NCI-H446 (cell line): ENCODE measurements around the gene KAZN.
A peak's percentile ranks its signal among the peaks of the same experiment; 100 is the strongest.

ENCODE experiments used
- DNase-seq, 2 experiments: peaks; one replicate each; lab custom pipeline; 2025; lab: John Stamatoyannopoulos, UW

Gene KAZN

GRCh38 chr1:14957375-14958098, 359.1 kb downstream of the KAZN start:
- DNase-seq: no peak

DNA sequence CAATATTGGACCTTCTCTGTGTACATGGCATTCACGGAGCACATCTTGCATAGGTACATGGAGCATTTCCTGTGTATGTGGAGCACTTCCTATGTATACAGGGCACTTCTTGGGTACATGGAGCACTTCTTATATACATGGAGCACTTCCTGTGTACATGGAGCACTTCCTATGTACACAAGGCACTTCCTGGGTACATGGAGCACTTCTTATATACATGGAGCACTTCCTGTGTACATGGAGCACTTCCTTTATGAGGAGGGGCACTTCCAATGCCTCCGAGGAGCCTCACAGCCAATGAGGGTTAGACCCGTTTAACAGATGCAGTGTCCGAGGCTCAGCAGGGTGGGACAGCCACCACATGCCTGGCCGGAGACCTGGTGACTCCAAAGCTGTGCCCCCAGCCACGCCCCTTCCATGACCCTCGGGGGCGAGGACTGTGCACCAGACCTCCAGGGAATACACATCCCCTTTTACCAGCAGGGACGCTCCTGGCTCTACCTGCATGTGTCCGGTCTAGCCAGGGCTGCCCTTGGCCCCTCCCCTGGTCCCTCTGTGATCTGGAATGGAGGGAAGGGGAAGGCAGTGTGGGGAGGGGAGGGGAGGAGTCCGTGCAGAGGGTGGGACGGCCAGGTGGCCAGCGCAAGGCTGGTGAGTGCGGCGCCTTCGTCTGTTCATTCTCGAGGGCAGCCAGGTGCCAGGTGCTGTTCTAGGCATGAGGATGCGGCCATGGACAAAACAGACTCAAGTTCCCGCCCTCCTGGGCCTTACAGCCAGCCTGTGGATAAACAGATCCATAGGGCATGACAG, 360.0 kb downstream of the KAZN start:
- no peak for DNase-seq

DNA sequence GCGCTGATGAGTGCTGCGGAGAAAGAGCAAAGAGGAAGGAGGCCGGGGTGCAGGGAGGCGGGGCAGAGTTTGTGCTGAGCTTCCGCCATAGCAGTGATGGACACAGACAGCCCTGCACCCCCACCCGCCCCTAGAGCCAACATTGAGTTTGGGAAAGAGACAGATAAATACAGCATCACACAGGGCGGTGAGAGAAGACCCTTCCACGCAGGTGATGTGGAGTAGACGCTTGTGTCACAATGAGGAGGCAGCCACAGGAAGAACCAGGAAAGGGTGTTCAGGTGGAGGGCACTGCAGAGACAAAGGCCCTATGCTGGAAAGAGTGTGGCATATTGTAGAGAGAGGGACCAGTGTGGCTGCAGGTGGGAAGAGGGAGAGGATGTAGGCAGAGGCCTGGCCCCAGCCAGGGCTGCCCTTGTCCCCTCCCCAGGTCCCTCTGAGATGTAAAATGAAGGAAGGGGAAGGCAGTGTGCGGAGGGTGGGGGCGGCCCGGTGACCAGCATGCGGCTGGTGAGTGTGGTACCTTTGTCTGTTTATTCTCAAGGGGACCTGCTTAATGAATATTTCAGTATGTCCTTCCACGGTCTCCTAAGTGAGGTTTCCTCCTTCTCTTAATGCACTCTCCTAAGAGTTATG, 360.7 kb downstream of the KAZN start:
- no peak for DNase-seq

DNA sequence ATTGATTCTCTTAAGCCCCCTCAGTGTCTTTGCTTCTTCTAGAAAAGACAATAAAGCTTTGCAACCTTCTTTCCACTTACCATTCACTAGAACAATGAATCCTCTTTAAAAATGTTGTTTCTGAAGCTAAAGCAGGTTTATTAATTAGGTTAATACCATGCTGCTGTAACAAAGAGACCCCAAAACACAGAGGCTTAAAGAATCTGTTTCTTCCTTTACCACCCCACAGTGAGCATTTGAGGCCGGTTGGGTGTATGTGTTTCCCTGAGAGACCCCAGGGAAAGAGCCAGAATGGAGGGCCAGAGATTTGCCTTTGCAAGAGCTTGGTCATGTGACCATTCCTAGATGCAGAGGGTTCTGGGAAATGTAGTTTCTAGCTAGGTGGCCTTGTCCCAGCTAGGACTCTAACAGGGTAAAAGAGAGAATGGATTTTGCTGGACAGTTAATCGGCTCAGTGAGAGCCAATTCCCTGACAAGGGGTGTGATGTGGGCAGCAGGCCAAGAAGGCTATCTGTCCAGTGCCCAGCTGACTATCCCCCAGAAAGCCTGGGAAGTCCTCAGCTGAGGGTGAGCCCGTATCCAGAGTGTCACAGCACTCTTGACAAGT, 363.3 kb downstream of the KAZN start:
- no peak for DNase-seq

DNA sequence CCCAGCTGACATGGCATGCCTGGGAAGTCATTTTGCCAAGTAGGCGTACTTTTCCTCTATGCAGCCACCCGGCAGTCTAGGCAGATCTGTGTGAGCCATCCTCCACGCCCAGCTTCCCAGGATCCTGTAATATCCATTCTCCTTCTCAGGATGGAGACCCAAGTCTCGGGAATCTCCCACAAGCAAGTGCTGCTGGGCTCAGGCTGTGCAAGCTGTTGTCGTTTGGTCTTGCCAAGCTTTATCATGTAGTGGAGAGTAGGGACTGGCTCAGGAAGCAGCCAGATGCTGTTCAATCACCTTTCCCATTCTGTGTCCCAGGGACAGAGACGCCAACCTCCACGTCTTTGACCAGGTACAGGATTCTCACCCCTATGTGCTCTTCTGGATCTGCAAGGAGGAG, 363.9 kb downstream of the KAZN start:
- no peak for DNase-seq

- DNase-seq: peak in 1 of 2 experiments; percentile 26
Measured at GRCh38 chr1:14963791-14964710, 365.6 kb downstream of the KAZN start.

DNA sequence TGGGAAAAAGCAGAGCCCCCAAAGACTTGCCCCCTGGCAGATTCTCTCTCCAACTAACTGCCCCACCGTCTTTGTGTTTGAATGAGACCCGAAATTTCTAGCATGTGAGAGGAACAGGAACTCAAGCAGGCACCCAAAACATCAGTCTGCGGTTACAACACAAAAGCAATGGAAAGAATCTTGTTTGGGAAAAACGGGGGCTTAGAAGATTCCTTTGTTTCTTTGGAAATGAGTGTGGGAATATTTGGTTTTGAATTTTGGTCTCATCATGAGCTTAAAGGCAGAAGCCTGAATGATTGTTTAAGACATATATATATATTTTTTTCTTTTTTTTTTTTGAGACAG, 366.2 kb downstream of the KAZN start:
- no peak for DNase-seq

- DNase-seq: no peak
Measured at GRCh38 chr1:14968251-14968851, 369.9 kb downstream of the KAZN start.

GRCh38 chr1:14969006-14969405, 370.5 kb downstream of the KAZN start:
- no peak for DNase-seq

GRCh38 chr1:14970115-14970798, 371.8 kb downstream of the KAZN start:
- DNase-seq: peak in 1 of 2 experiments; percentile 21

DNA sequence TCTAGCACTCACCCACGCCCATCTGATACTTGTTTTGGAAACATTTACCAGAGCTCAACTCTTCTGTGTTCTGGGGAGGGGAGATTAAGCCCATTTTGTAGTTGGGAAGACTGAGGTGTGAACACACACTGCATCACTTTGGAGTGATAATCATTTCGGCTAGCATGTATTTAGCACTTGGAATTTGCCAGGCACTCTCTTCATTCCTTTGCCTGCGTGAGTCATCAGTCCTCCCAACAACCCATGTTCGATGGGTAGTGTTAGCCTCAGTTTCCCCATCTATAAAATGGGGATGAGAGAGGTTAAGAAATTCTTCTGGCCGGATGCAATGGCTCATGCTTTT, 372.3 kb downstream of the KAZN start:
- DNase-seq: no peak

DNA sequence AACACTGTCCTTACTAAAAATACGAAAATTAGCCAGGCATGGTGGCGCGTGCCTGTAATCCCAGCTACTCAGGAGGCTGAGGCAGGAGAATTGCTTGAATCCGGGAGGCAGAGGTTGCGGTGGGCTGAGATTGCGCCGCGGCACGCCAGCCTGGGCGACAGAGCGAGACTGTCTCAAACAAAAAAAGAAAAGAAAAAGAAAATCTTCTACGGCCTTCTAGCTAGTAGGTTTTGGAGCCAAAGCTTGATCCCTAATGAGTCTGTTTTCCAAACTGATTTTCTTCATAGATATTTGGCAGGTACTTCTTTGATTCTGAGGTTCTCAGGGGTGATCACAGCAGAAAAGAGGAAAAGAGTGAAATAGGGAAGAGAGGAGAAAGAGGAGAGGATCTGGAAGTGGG, 372.7 kb downstream of the KAZN start:
- DNase-seq: no peak

- DNase-seq: no peak
Measured at GRCh38 chr1:14972107-14972506, 373.6 kb downstream of the KAZN start.

- DNase-seq: no peak
Measured at GRCh38 chr1:14973773-14974172, 375.3 kb downstream of the KAZN start.

DNA sequence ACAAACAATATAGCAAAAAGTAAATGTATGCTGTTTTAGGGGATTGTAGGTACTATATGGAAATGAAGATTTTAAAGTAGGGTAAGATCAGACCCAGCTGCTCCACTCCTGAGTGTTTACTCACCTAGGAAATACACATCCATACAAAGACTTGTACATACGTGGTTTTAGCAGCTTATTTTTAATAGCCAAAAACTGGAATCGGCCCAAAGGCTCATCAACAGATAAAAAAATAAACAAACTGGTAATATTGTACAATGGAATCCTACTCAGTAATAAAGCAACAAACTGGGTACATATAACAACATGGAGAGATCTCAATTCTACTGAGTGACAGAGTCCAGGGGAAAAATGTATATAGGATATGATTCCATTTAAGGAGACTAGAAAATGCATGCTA, 375.9 kb downstream of the KAZN start:
- DNase-seq: no peak

DNA sequence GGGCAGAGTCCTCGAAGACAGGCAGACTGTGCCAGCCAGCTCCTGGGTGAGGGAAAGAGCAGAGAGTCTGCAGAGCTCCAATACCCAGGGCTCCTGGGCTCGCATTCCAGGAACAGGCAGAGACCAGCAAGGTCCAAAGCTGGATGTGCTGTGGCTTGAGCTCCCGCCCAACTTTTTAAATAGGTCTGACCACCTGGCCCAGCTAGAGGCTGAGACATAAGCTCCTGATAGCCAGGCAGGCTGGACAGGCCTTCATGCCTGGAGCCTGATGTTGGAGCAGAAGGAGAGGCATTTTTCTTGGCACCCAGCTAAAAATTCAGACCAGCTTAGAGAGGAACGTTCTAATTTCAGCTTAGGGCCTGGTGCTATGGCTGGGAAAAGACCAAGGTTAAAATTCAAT, 376.6 kb downstream of the KAZN start:
- peak in 1 of 2 experiments; percentile 75 for DNase-seq

- no peak for DNase-seq
Measured at GRCh38 chr1:14976256-14976655, 377.8 kb downstream of the KAZN start.

DNA sequence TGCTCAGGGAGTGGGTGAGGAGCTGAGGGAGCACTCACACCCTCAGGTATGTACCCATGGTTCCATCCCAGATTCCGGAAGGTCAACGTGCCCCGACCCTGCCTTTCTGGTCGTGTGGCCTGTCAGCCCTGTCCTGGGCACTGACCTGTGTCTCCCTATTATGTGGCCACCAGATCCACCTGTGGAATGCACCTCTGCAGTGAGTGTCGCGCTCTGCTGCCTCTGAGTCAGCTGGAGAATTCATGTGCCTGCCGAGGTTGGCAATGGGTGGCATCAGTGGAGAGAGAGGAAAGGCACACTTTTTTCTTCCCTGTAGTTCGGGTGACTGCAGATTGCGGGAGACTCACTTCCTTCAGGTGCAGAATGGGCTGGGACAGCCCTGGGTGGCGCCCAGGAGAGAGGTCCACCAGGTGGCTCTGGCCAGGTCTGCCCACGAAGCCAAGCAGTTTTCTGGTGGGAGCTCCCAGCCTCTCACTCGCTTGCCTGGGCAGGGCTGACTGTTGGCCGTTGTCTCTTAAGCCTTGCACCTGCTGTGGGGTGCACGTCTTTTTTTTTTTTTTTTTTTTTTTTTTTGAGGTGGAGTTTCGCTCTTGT, 378.9 kb downstream of the KAZN start:
- no peak for DNase-seq

GRCh38 chr1:14980621-14981218, 382.2 kb downstream of the KAZN start:
- DNase-seq: no peak

DNA sequence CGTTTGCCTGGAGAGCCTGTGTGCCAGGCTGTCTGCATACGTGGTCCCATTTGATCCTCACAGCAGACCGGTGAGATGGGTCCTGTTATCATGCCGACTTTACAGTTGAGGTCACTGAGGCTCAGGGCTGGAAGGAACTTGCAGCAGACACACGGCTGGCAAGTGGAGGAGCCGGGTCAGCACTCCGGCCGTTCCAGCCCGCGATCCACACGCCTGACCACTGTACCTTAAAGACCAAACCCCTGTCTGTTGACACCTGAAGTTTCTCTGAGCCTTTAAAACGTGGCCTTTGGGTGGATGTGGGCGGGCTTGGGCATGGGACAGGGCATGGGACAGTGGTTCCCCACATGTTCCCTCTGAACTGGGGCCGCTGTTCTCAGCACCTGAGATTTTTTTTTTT, 383.5 kb downstream of the KAZN start:
- DNase-seq: no peak
